Neural cell (in vitro differentiated cells): ENCODE data around the gene ZNF790. TPM values are rescaled to one million over a fixed set of nuclear protein-coding genes. Genes with fewer than 3 reads are reported as not detected.

Experiments used
- H2AFZ ChIP-seq: fragments of 200-600, 300-800 bp; sonication (generic), shearing (Covaris generic); 2 replicates; pipeline ENCODE4 v1.6.0; 2014; ENCODE audit warnings: low read depth, mild to moderate bottlenecking, antibody characterized with exemption, low read length, moderate library complexity
- H3F3A ChIP-seq: fragments of 200-600 bp; shearing (Covaris generic); 2 replicates; pipeline ENCODE4 v1.6.1; 2016; ENCODE audit warnings: mild to moderate bottlenecking, moderate library complexity, mixed read lengths, antibody characterized with exemption, low read length; ENCODE audit not compliant: insufficient read depth, poor library complexity, severe bottlenecking
- H3K27ac ChIP-seq: fragments of 200-600, 300-800 bp; sonication (generic), shearing (Covaris generic); 2 replicates; pipeline ENCODE4 v1.5.1; 2014; ENCODE audit warnings: mild to moderate bottlenecking, low read length, moderate library complexity
- H3K27me3 ChIP-seq: fragments of 300-800, 200-600 bp; sonication (generic), shearing (Covaris generic); 2 replicates; pipeline ENCODE4 v1.6.0; 2014; ENCODE audit warnings: mild to moderate bottlenecking, low read depth, low read length, moderate library complexity; ENCODE audit not compliant: insufficient read depth
- H3K36me3 ChIP-seq: fragments of 300-800, 200-600 bp; sonication (generic), shearing (Covaris generic); 2 replicates; pipeline ENCODE4 v1.5.1; 2014; ENCODE audit warnings: mild to moderate bottlenecking, antibody characterized with exemption, low read length, moderate library complexity; ENCODE audit not compliant: insufficient read depth
- H3K4me2 ChIP-seq: fragments of 300-800, 200-600 bp; sonication (generic), shearing (Covaris generic); 2 replicates; pipeline ENCODE4 v1.6.0; 2014; ENCODE audit warnings: mild to moderate bottlenecking, low read length
- H3K4me3 ChIP-seq: fragments of 300-800, 200-600 bp; sonication (generic), shearing (Covaris generic); 2 replicates; pipeline ENCODE4 v1.5.1; 2014; ENCODE audit warnings: mild to moderate bottlenecking, low read length, moderate library complexity
- H3K79me2 ChIP-seq: fragments of 200-600 bp; shearing (Covaris generic); replicated peaks from 2 replicates; pipeline ENCODE4 v1.6.0; 2014; ENCODE audit warnings: mild to moderate bottlenecking, low read length, moderate library complexity; ENCODE audit not compliant: insufficient read depth
- H3K9ac ChIP-seq: fragments of 300-800, 200-600 bp; sonication (generic), shearing (Covaris generic); 2 replicates; pipeline ENCODE4 v1.6.1; 2016; ENCODE audit warnings: mild to moderate bottlenecking, low read length, mixed read lengths
- H3K9me2 ChIP-seq: fragments of 200-600 bp; shearing (Covaris generic); 2 replicates; pipeline ENCODE4 v1.6.1; 2016; ENCODE audit warnings: mild to moderate bottlenecking, low read length, mixed read lengths; ENCODE audit not compliant: insufficient read depth
- H3K9me3 ChIP-seq: fragments of 200-600, 300-800 bp; sonication (generic), shearing (Covaris generic); 2 replicates; pipeline ENCODE4 v1.6.1; 2016; ENCODE audit warnings: mild to moderate bottlenecking, mixed run types, low read length, moderate library complexity, mixed read lengths
- H4K20me1 ChIP-seq: fragments of 200-600 bp; shearing (Covaris generic); 2 replicates; pipeline ENCODE4 v1.6.1; 2016; ENCODE audit warnings: mild to moderate bottlenecking, mixed run types; ENCODE audit not compliant: insufficient read depth
- EP300 ChIP-seq: fragments of 450-650 bp; conservative IDR thresholded peaks from 2 replicates; pipeline ENCODE4 v1.6.1; 2014; ENCODE audit warnings: antibody characterized with exemption, mild to moderate bottlenecking, moderate library complexity; ENCODE audit not compliant: poor library complexity, severe bottlenecking
- EZH2 ChIP-seq: fragments of 200-600, 300-800 bp; shearing (Covaris generic), sonication (generic); IDR thresholded peaks from 2 replicates; pipeline ENCODE4 v1.6.1; 2014; ENCODE audit warnings: antibody characterized with exemption, low read length, borderline replicate concordance, mild to moderate bottlenecking; ENCODE audit not compliant: insufficient read depth, poor library complexity, severe bottlenecking
- MXI1 ChIP-seq: fragments of 450-650 bp; conservative IDR thresholded peaks from 2 replicates; pipeline ENCODE4 v1.6.1; 2014; ENCODE audit warnings: antibody characterized with exemption, mild to moderate bottlenecking; ENCODE audit not compliant: poor library complexity, severe bottlenecking
- POLR2AphosphoS5 ChIP-seq: IDR thresholded peaks from 2 replicates; pipeline ENCODE4 v1.6.1; 2012
- RAD21 ChIP-seq: fragments of 450-650 bp; conservative IDR thresholded peaks from 2 replicates; pipeline ENCODE4 v1.6.1; 2014; ENCODE audit warnings: antibody characterized with exemption, mild to moderate bottlenecking, moderate library complexity
- SMC3 ChIP-seq: fragments of 450-650 bp; conservative IDR thresholded peaks from 2 replicates; pipeline ENCODE4 v1.6.1; 2014; ENCODE audit warnings: antibody characterized with exemption, mild to moderate bottlenecking, moderate library complexity; ENCODE audit not compliant: poor library complexity
- TAF1 ChIP-seq: IDR thresholded peaks from 2 replicates; pipeline ENCODE4 v1.6.1; 2012; ENCODE audit warnings: low read depth
- polyA plus RNA-seq: library from polyadenylated mRNA; depleted of rRNA; stranded (reverse); fragments of >200 nt; gene quantifications from 2 replicates; pipeline ENCODE4 v1.2.3, GENCODE V29; 2014
- TF ChIP-seq, protein P1 (sequence below): fragments of 450-650 bp; IDR thresholded peaks from 2 replicates; pipeline ENCODE4 v1.5.1; 2014; ENCODE audit warnings: antibody characterized with exemption, mild to moderate bottlenecking, moderate library complexity; ENCODE audit not compliant: poor library complexity, severe bottlenecking
- TF ChIP-seq, protein P2 (sequence below): IDR thresholded peaks from 2 replicates; pipeline ENCODE4 v1.6.1; 2012; ENCODE audit warnings: borderline replicate concordance

The ZNF790 gene
- polyA plus RNA-seq, 1 donor from 2014 or later, result 11.0 TPM

DNA sequence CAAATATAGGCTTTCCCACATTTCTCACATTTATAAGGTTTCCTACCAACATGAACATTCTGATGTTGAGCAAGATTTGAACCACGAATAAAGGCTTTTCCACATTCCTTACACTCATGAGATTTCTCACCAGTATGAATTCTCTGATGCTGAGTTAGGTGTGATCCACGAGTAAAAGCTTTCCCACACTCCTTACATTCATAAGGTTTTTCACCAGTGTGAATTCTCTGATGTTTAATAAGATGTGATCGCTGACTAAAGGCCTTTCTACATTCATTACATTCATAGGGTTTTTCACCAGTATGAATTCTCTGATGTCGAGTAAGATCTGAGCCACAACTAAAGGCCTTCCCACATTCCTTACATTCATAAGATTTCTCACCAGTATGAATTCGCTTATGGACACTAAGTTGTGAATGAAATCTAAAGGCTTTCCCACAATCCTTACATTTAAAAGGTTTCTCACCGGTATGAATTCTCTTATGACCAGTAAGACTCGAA is 19.0 kb downstream of the ZNF790 start:
- H3K4me3 ChIP-seq, result no peak overlapping the region
- H3K79me2 ChIP-seq, result no peaks in the 10 kb centered on the region
- no peak overlapping the region for H3K27ac ChIP-seq
- no peak overlapping the region for H3K9ac ChIP-seq
- no peaks in the 10 kb centered on the region for H3K27me3 ChIP-seq
- H2AFZ ChIP-seq, result no peak overlapping the region
- H3K9me3 ChIP-seq, result peaks cover 46% of the 10 kb centered on the region
- no peaks in the 10 kb centered on the region for H3F3A ChIP-seq
- no peak for TF ChIP-seq MXI1
- H4K20me1 ChIP-seq, result no peaks in the 10 kb centered on the region
- peaks cover 39% of the 10 kb centered on the region for H3K36me3 ChIP-seq
- H3K9me2 ChIP-seq, result no peaks in the 10 kb centered on the region
- no peak overlapping the region for H3K4me2 ChIP-seq

DNA sequence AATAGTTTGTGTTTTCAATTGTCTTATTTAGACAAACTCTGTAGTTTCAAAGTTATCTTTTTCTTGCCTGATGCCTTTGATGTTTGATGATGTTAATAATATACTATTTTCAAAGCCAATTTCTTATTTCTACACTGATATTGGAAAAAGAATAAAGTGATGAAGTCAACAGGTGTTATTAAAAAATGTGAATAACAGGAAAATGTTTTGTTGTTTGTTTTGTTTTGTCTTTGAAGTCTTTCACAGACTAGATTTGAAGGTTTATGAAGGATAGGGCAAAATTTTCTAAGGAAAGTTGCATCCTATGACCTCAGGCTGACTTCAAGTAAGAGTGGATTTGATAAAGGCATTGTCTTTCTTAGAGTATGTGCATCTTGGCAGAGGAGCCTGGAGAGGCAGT is 31.2 kb downstream of the ZNF790 start:
- H3K36me3 ChIP-seq, result peaks cover 10% of the 10 kb centered on the region
- no peak overlapping the region for H2AFZ ChIP-seq
- H3K4me3 ChIP-seq, result no peak overlapping the region
- no peaks in the 10 kb centered on the region for H4K20me1 ChIP-seq
- H3K9me2 ChIP-seq, result no peaks in the 10 kb centered on the region
- no peak overlapping the region for H3K27ac ChIP-seq
- H3F3A ChIP-seq, result no peaks in the 10 kb centered on the region
- H3K9ac ChIP-seq, result no peak overlapping the region
- H3K27me3 ChIP-seq, result no peaks in the 10 kb centered on the region
- no peak overlapping the region for H3K4me2 ChIP-seq
- H3K79me2 ChIP-seq, result peaks cover 3% of the 10 kb centered on the region
- peaks cover 18% of the 10 kb centered on the region for H3K9me3 ChIP-seq
- TF ChIP-seq TAF1, result no peak
- TF ChIP-seq, protein P1, sequence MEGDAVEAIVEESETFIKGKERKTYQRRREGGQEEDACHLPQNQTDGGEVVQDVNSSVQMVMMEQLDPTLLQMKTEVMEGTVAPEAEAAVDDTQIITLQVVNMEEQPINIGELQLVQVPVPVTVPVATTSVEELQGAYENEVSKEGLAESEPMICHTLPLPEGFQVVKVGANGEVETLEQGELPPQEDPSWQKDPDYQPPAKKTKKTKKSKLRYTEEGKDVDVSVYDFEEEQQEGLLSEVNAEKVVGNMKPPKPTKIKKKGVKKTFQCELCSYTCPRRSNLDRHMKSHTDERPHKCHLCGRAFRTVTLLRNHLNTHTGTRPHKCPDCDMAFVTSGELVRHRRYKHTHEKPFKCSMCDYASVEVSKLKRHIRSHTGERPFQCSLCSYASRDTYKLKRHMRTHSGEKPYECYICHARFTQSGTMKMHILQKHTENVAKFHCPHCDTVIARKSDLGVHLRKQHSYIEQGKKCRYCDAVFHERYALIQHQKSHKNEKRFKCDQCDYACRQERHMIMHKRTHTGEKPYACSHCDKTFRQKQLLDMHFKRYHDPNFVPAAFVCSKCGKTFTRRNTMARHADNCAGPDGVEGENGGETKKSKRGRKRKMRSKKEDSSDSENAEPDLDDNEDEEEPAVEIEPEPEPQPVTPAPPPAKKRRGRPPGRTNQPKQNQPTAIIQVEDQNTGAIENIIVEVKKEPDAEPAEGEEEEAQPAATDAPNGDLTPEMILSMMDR, result no peak
- TF ChIP-seq EZH2, result no peak
- no peak for TF ChIP-seq SMC3
- TF ChIP-seq RAD21, result no peak
- TF ChIP-seq, protein P2, sequence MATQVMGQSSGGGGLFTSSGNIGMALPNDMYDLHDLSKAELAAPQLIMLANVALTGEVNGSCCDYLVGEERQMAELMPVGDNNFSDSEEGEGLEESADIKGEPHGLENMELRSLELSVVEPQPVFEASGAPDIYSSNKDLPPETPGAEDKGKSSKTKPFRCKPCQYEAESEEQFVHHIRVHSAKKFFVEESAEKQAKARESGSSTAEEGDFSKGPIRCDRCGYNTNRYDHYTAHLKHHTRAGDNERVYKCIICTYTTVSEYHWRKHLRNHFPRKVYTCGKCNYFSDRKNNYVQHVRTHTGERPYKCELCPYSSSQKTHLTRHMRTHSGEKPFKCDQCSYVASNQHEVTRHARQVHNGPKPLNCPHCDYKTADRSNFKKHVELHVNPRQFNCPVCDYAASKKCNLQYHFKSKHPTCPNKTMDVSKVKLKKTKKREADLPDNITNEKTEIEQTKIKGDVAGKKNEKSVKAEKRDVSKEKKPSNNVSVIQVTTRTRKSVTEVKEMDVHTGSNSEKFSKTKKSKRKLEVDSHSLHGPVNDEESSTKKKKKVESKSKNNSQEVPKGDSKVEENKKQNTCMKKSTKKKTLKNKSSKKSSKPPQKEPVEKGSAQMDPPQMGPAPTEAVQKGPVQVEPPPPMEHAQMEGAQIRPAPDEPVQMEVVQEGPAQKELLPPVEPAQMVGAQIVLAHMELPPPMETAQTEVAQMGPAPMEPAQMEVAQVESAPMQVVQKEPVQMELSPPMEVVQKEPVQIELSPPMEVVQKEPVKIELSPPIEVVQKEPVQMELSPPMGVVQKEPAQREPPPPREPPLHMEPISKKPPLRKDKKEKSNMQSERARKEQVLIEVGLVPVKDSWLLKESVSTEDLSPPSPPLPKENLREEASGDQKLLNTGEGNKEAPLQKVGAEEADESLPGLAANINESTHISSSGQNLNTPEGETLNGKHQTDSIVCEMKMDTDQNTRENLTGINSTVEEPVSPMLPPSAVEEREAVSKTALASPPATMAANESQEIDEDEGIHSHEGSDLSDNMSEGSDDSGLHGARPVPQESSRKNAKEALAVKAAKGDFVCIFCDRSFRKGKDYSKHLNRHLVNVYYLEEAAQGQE, result no peak
- no peak for TF ChIP-seq EP300
- TF ChIP-seq MXI1, result no peak
- no peak for TF ChIP-seq POLR2AphosphoS5

DNA sequence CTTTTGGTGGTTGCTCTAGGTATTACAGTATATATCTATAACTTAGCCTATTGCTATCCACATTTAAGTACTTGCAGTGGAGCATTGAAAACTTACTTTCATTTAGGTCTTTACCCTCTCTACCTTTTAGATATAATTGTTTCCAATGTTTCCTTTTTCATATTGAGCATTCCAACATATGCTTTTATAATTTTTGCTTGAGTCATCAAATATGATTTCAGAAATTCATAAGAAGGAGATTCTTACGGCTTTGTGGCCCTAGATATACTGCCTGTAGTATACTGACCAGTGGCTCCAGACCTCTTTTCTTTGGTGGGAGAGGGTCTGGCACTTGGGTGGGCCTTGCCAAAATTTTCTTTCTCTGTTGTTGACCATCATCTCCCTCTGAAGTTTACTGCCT is 32.8 kb downstream of the ZNF790 start:
- no peak overlapping the region for H2AFZ ChIP-seq
- TF ChIP-seq TAF1, result no peak
- TF ChIP-seq, protein P1, result no peak
- no peak for TF ChIP-seq MXI1
- no peak for TF ChIP-seq RAD21
- H3K9me3 ChIP-seq, result peaks cover 21% of the 10 kb centered on the region
- no peak overlapping the region for H3K4me3 ChIP-seq
- no peak overlapping the region for H3K9ac ChIP-seq
- no peaks in the 10 kb centered on the region for H3K27me3 ChIP-seq
- H3K9me2 ChIP-seq, result no peaks in the 10 kb centered on the region
- peaks cover 10% of the 10 kb centered on the region for H3K36me3 ChIP-seq
- peaks cover 3% of the 10 kb centered on the region for H3K79me2 ChIP-seq
- no peak overlapping the region for H3K27ac ChIP-seq
- no peaks in the 10 kb centered on the region for H4K20me1 ChIP-seq
- no peaks in the 10 kb centered on the region for H3F3A ChIP-seq
- no peak overlapping the region for H3K4me2 ChIP-seq
